Muscle layer of colon (tissue), 2 donors: ENCODE results near the gene CRIP1.

Source experiments
- H3K27ac ChIP-seq: one replicate; pipeline ENCODE4 v1.7.0; 2013; ENCODE audit warnings: low read depth, mild to moderate bottlenecking, low read length, moderate library complexity
- H3K27me3 ChIP-seq, 2 donors: one replicate each; pipeline ENCODE4 v1.7.0; 2013; ENCODE audit warnings: low read length in 2 of 2, mild to moderate bottlenecking in 2 of 2; ENCODE audit not compliant: insufficient read depth in 2 of 2, control insufficient read depth in 1 of 2
- H3K36me3 ChIP-seq: one replicate; pipeline ENCODE4 v1.7.0; 2013; ENCODE audit warnings: mild to moderate bottlenecking, low read length; ENCODE audit not compliant: insufficient read depth
- H3K4me1 ChIP-seq: one replicate; pipeline ENCODE4 v1.7.0; 2013; ENCODE audit warnings: mild to moderate bottlenecking, low read length; ENCODE audit not compliant: insufficient read depth
- H3K4me3 ChIP-seq, 2 donors: one replicate each; pipeline ENCODE4 v1.7.0; 2013; ENCODE audit warnings: low read length in 2 of 2, low read depth in 1 of 2, mild to moderate bottlenecking in 1 of 2, moderate library complexity in 1 of 2
- H3K9ac ChIP-seq: one replicate; pipeline ENCODE4 v1.7.0; 2013; ENCODE audit warnings: low read length
- H3K9me3 ChIP-seq: one replicate; pipeline ENCODE4 v1.7.0; 2013; ENCODE audit warnings: mild to moderate bottlenecking, low read length
- donor health status: abdominal sarcoma.
- donor health status: Adenocarcinoma of cecum.

CRIP1 gene

DNA sequence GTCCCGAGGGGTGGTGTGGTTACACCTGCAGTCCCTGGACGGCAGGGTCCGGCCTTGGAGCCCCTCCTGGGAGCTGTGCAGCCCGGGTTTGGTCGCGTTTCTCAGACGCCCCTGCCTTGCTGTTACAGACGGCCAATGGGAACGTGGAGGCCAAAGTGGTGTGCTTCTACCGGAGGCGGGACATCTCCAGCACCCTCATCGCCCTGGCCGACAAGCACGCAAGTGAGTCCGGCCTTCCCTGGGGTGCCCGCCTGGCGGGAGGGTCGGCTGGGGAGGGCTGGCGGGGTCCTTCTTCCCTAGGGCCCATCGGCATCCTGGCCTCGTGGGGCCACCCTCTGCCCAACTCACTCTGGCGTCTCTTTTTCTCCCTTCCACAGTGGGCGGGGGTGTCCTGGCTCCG lies 41.4 kb upstream of the CRIP1 start:
- H3K4me1 ChIP-seq, result no peaks in the 10 kb centered on the region
- no peak overlapping the region for H3K4me3 ChIP-seq
- no peak overlapping the region for H3K9ac ChIP-seq
- H3K27me3 ChIP-seq, result no peaks in the 10 kb centered on the region
- no peak overlapping the region for H3K27ac ChIP-seq
- H3K36me3 ChIP-seq, result peaks cover 3% of the 10 kb centered on the region
- no peaks in the 10 kb centered on the region for H3K9me3 ChIP-seq

DNA sequence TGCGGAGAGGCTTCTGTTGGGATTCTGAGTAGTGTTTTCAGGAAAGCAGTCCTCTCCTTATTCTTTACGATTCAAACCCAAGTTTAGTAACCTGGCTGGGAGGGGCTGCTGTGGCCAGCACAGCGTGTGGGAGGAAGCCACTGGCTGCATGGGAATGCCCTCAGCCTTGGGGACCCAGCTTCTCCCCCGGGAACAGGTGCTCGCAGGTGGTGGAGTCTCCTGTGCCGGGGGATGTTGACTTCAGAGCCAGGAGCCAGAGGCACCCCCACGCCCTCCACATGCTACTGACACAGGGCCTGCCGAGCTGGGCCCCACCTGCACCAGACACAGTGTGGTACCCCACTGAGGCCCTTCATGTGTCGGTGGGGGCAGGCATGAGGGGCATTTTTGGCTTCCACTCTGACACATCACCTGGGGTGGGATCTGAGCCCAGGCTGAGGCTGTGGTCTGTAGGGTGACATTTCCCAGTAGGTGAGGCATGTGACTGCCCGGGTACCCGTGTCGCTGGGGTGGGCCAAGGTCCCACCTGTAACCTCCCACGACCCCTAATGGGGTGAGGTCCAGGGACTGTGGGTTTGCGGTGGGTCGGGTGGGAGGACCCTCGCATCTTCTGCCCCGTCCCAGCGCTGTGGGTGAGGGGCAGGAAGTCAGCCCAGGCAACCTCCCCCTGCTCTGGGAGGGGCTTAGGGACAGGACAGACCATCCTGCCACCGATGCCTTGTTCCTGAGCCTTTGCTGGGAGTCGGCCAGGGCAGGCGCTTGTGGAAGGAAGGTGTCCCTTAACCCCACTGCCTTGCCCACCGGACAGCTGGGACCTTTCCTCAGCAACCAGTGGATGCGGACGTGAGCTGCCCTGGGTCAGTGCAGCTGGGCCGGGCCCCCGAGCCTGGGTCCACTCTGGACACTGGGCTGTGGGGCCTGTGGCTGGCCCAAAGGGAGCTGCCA lies 40.5 kb upstream of the CRIP1 start:
- H3K9ac ChIP-seq, result no peak overlapping the region
- peaks cover 12% of the 10 kb centered on the region for H3K36me3 ChIP-seq
- H3K27ac ChIP-seq, result no peak overlapping the region
- H3K4me3 ChIP-seq, result no peak overlapping the region
- H3K4me1 ChIP-seq, result no peaks in the 10 kb centered on the region
- no peaks in the 10 kb centered on the region for H3K9me3 ChIP-seq
- H3K27me3 ChIP-seq, result no peaks in the 10 kb centered on the region

- no peak overlapping the region for H3K9ac ChIP-seq
- H3K4me1 ChIP-seq, result no peaks in the 10 kb centered on the region
- H3K27ac ChIP-seq, result no peak overlapping the region
- no peaks in the 10 kb centered on the region for H3K9me3 ChIP-seq
- H3K27me3 ChIP-seq, result no peaks in the 10 kb centered on the region
- no peak overlapping the region for H3K4me3 ChIP-seq
- H3K36me3 ChIP-seq, result peaks cover 14% of the 10 kb centered on the region
These were observed 39.7 kb upstream of the CRIP1 start for GRCh38 chr14:105446971-105447370.

GRCh38 chr14:105447651-105448640 lies 38.7 kb upstream of the CRIP1 start:
- peaks cover 21% of the 10 kb centered on the region for H3K36me3 ChIP-seq
- H3K27ac ChIP-seq, result no peak overlapping the region
- no peaks in the 10 kb centered on the region for H3K27me3 ChIP-seq
- no peak overlapping the region for H3K9ac ChIP-seq
- H3K9me3 ChIP-seq, result no peaks in the 10 kb centered on the region
- H3K4me1 ChIP-seq, result no peaks in the 10 kb centered on the region
- no peak overlapping the region for H3K4me3 ChIP-seq

DNA sequence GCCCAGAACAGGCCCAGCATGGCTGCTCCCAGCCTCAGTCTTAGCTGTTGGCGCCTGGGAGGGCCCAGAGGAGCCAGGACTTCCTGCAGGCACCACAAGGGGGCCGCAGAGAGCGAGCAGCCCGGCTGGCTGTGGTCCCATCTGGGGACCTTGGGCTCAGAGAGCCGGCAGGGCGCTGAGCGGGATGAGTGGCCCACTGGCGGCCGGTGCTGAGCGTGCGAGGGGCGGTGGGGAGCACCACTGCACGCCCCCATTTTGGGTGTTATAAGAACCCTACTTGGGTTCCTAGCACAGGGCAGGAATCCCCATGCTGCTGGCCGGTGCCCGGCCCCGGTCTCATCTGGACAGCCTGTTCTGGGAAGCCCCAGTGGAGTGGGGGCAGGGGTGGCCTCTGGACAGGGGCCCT lies 38.0 kb upstream of the CRIP1 start:
- no peak overlapping the region for H3K27ac ChIP-seq
- H3K36me3 ChIP-seq, result peaks cover 23% of the 10 kb centered on the region
- H3K9ac ChIP-seq, result no peak overlapping the region
- H3K4me3 ChIP-seq, result no peak overlapping the region
- H3K4me1 ChIP-seq, result no peaks in the 10 kb centered on the region
- no peaks in the 10 kb centered on the region for H3K27me3 ChIP-seq
- no peaks in the 10 kb centered on the region for H3K9me3 ChIP-seq

GRCh38 chr14:105449276-105450122 lies 37.2 kb upstream of the CRIP1 start:
- H3K4me3 ChIP-seq, result no peak overlapping the region
- H3K27me3 ChIP-seq, result no peaks in the 10 kb centered on the region
- peaks cover 23% of the 10 kb centered on the region for H3K36me3 ChIP-seq
- H3K4me1 ChIP-seq, result no peaks in the 10 kb centered on the region
- no peak overlapping the region for H3K27ac ChIP-seq
- no peaks in the 10 kb centered on the region for H3K9me3 ChIP-seq
- no peak overlapping the region for H3K9ac ChIP-seq

GRCh38 chr14:105450123-105450505 lies 36.6 kb upstream of the CRIP1 start:
- H3K27me3 ChIP-seq, result no peaks in the 10 kb centered on the region
- H3K9me3 ChIP-seq, result no peaks in the 10 kb centered on the region
- no peaks in the 10 kb centered on the region for H3K4me1 ChIP-seq
- H3K36me3 ChIP-seq, result peaks cover 25% of the 10 kb centered on the region
- H3K9ac ChIP-seq, result no peak overlapping the region
- no peak overlapping the region for H3K27ac ChIP-seq
- H3K4me3 ChIP-seq, result no peak overlapping the region

DNA sequence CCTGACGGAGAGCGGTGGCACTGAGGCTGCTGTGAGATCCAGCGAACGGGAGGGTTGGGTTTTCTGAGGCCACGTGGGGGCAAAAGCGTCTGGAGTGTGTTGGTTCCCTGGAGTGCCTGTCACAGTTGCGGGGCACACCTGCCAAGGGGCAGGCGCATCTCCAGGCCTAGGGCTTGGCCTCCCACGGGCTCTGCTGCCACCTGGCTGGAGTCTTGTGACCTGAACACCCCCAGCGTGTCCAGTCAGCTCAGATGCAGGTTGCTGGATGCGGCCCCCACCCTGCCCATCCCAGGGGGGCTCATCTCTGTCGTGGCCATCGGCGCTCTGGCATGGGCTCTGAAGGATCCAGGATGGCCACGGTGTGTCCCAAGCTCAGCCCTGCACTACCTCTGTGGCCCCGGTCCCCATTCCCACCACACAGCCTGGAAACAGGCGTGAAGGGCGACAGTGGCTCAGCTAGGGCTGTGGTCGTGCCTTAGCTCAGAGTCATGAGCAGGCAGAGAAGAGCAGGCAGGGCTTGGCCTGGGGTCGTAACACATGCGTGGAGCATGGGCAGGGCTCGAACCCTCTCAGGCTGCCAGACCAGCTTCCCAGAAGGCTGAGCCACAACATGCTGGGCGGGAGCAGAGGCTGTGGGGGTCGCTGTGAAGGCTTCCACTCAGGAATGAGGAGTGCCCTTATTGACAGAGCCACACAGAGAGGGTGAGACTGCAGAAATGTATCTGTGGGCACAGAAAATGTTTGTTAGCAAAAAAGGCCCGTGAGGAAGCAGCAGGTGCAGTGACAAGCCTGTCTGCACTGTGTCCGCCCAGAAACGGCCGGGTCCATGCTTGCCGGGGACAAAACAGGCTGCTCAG lies 35.6 kb upstream of the CRIP1 start:
- H3K36me3 ChIP-seq, result peaks cover 34% of the 10 kb centered on the region
- no peaks in the 10 kb centered on the region for H3K9me3 ChIP-seq
- no peak overlapping the region for H3K9ac ChIP-seq
- H3K27me3 ChIP-seq, result no peaks in the 10 kb centered on the region
- H3K4me1 ChIP-seq, result no peaks in the 10 kb centered on the region
- no peak overlapping the region for H3K27ac ChIP-seq
- H3K4me3 ChIP-seq, result no peak overlapping the region

DNA sequence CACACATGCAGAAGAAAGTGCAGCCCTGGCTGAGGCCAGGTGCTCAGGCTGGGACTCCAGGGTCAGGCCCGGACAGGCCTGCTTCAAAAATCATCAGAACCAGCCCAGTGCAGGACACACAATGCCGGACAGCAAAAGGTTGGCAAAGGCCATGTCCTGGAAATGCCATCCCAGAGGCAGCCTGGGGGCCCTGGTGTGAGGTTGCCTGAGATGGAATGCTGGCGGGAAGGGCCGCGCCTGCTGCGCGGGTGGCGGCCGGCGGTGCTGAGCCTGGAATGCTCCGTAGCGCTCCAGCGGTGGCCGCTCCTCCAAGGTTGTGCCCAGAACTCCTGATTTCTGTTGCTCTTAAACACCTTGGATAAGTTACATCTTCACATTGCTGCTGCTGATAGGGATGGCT lies 33.7 kb upstream of the CRIP1 start:
- Histone ChIP-seq H3K36me3 (peaks cover 42% of the 10 kb centered on the region), H3K4me1 (no peaks in the 10 kb centered on the region), H3K4me3 (no peak overlapping the region), H3K9me3 (no peaks in the 10 kb centered on the region), H3K27me3 (no peaks in the 10 kb centered on the region), H3K27ac (no peak overlapping the region), H3K9ac (no peak overlapping the region)

GRCh38 chr14:105453847-105454246 lies 32.8 kb upstream of the CRIP1 start:
- no peaks in the 10 kb centered on the region for H3K9me3 ChIP-seq
- H3K9ac ChIP-seq, result no peak overlapping the region
- H3K4me3 ChIP-seq, result no peak overlapping the region
- H3K36me3 ChIP-seq, result peaks cover 47% of the 10 kb centered on the region
- no peaks in the 10 kb centered on the region for H3K4me1 ChIP-seq
- no peaks in the 10 kb centered on the region for H3K27me3 ChIP-seq
- no peak overlapping the region for H3K27ac ChIP-seq
